Endometrial microvascular endothelial cells (primary cell): ENCODE results near the gene CCDC81. TPM values are rescaled to one million over a fixed set of nuclear protein-coding genes. Genes with fewer than 3 reads are reported as not detected.

Experiments used
- in situ Hi-C: cut with HindIII; loops from 2 replicates; pipeline ENCODE4 v1.10.0; 2017; ENCODE audit warnings: low sequenced_read_pairs, low pct_unique_long_range_greater_than_20kb; ENCODE audit errors: inconsistent ontology term
- total RNA-seq: library from RNA; depleted of rRNA; stranded (reverse); fragments of >200 nt; gene quantifications from one replicate; pipeline ENCODE4 v1.2.3, GENCODE V29; 2015; ENCODE audit errors: inconsistent ontology term

CCDC81 gene
- total RNA-seq, 1 donor from 2014 or later: 2.6 TPM

DNA sequence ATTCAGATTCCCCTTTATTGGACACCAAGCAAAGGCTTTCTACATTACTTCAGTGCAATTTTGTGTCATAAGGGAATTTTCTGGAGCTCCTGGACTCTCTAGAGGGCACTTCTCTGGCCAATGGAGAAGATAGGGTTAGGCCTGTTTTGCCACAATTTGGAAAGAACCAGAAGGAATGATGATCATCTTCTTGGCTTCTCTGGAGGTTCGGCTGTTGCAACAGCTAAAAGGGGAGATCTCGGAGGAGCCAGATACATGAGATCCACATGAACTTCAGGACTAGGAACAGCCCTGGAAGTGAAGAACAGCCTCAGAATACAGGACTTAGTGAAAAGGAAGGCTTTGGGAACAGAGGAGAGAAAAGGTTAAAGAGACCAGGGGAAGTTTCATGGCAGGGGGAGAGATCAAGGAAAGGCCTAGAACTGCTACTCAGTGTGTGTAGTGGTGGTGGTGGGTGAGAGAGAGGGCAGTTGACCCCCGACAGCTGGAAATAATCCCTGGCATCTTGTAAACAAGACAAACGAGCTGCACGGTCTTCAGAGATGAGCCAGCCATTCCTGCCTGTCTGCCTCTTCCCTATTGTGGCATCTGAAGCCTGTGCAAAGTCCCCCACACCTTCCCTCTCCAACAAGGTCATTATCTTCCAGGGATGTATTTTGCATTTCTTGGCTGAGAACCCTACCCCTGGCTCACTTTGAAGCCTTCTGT is 83.8 kb downstream of the CCDC81 start:
- in situ Hi-C loops: no loop called here

DNA sequence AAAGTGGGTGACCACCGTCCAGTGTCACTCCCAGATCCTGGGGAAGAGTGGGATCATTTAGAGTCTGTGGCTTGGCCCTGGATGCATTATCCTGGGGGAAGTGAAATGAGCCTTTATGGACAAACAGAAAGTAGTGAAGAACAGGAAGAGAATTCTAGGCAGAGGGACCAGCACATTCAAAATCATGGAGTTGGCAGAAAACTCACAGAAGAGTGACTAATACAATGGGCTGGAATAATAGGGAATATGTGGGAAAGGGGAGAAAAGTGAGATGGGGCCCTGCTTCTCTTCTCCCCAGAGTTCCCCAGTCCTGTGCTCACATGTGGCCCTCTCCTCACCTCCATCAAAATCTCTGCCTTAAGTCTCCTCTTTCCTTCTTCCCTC is 84.3 kb downstream of the CCDC81 start:
- in situ Hi-C loops: no loop called here

DNA sequence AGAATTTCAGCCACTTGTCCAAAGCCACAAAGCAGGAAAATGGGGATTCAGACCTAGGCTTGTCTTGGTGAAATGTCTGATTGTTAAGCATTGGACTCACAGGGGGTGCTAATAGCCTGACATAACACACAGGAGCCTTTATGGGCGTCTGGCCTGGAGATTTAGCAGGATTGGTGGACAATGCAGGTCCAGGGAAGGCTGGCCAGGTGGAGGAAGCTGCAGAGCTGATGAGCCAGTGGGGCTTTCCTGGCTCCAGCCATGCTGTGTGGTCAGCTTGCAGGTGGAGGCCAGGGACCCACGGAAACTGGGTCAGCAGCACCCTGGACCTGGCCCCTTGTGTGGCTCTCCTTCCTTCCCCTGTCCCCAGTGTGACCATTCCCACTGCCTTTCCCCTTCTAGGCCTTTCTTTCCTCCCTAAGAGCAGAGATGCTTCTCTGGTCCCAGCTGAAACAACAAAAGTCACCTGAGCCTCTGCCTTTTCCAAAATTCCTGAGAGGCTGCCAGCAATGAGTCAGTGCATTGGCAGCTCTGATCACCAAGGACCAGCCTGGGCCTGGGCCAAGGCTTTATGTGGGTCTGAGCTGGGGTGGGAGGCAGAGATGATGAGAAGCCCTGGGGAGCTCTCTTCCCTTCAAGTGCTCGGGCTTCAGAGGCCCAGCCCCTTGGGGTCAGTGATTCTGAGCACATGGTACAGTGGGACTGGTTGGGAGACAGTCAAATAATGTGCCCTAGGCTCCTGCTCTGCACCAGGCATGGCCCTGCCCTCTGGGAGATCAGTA is 85.2 kb downstream of the CCDC81 start:
- in situ Hi-C loops: no loop called here

DNA sequence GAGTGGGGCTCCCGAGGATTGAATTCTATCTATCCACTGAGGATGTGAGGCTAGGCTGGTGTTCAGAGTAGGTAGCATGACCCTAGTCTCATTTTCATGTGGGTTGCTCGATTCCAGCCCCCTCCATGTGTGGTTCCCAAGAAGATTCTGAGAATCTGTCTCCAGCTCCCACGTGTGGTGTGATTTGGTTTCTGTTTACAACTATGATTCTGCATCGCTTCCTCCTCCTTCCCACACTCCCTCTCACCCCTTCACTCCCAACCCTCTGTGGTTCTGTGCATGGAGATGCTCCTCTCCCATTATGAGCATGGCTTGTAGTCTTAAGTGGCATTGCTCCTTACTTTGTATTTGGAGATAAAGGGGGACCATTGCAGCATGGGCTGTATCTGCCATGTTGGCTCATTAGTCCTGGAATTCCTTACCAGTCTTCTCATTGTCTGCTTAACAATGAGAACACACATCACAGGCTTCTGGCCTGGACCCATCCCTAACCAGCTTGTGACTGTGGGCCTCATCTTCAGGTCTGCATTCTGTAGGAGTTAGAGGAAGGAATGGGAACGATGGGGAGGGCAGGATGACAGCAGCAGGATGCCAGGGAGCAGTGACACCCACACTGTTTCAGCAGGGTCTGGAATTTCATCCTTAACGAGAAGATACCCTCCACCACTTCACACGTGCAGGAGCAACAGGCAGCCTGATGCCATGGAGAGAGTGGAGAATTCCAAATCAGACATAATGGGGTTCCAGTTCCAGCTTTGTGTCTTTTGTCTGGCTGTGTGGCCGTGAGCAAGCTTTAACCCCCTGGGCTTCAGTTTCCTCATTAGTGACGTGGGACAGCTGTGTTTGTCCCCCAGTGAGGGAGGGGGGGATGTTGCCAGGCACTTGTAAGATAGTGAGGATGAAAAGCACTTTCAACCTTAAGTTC is 86.0 kb downstream of the CCDC81 start:
- in situ Hi-C loops: no loop called here

DNA sequence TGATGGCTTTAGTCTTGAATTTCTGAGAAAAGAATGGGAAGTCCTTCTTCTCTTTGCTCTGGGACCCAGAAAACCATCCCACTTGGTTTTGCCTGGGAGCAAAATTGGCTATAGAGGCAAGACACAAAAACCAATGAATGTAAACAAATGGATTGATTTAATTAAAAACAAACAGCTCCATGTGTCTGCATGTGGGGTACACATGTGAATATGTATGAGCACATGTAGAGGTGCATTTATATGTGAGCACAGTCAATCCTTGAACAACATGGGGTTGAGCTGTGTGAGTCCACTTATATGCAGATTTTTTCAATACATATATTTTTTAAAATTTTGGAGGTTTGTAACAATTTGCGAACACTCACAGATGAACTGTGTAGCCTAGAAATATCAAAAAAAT is 87.2 kb downstream of the CCDC81 start:
- in situ Hi-C loops: no loop called here

DNA sequence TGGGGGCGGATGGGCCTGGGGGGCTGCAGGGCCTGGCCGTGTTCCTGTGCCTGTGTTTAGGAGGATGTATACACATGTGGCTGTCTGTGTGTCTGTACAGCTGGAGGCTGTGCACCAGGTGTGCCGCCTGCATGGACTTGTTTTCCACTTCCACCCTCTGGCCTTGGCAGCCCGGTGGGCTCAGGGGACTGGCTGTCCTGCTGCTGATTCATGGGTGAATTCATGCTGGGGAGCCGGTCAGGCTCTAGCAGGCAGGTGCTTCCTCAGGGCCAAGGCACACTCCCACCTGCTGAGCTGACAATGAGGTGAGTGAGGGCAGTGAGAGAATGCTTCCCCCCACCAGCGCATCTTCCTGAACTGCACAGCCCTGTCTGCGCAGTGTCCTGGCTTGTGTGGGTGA is 88.4 kb downstream of the CCDC81 start:
- in situ Hi-C loops: no loop called here

DNA sequence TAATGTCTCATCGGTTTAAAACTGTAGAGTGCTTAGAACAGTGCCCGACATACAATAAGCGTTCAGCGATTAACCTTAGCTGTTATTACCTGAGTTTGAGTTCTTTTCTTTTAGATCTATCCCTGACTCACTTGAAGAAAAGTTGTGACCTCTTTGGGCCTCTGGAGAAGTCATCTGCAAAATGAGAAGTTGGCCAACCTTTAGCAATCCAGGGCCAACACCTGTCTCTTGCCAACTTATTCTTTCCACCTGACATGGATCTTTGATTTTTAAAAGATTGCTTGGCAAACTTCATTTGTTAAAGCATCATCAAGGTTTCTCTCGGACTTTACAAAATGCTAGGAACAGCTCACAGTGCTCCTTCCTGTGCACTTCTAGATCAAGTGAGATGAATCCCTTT is 89.3 kb downstream of the CCDC81 start:
- in situ Hi-C loops: no loop called here

DNA sequence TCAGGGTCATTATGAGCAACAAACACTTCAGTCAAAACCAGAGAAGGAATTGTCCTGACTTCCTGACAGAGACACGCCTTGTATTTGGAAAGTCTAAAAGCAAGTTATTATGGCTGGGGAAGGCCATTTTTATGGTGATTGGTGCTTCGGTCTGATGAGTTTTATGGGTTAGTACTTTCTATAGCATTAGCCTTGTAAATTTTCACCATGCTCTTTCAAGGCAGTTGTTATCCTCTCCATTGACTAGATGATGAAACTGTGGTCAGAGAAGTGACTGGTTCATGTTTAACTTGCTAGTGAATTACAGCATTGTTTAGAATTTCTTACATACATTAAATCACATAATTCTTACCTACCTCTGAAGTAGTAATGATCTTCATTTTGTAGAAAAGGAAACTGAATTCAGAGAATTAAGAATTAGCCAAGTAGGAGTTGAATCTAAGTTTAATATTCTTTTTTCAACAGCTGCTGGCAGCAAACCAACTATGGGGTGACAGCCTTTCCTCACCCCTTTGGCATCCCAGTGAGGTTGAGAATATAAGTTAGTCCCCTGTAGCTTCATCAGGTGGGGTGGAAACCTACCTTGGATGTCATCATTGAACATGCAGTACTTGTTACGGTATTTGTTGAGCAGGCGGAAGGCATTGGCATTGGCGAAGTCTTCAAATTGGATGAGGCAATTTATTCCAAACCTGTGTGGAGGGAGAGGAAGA is 90.0 kb downstream of the CCDC81 start:
- in situ Hi-C loops: no loop called here

DNA sequence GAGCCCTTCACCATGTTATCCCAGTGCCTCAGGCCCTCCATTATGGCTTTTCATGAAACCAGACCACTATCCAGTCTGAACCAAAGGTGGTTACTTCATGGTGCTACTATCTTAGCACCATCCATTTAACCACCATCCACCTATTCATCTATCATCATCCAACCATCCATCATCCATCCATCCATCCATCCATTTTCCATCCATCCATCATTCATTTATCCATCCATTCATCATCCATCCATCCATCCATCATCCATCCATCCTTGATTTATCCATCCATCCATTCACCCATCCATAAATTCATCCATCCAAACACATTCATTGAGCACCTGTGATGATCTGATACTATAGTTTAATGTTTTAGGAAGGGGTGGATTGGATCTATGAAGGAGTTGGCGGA is 93.5 kb downstream of the CCDC81 start:
- in situ Hi-C loops: no loop called here

DNA sequence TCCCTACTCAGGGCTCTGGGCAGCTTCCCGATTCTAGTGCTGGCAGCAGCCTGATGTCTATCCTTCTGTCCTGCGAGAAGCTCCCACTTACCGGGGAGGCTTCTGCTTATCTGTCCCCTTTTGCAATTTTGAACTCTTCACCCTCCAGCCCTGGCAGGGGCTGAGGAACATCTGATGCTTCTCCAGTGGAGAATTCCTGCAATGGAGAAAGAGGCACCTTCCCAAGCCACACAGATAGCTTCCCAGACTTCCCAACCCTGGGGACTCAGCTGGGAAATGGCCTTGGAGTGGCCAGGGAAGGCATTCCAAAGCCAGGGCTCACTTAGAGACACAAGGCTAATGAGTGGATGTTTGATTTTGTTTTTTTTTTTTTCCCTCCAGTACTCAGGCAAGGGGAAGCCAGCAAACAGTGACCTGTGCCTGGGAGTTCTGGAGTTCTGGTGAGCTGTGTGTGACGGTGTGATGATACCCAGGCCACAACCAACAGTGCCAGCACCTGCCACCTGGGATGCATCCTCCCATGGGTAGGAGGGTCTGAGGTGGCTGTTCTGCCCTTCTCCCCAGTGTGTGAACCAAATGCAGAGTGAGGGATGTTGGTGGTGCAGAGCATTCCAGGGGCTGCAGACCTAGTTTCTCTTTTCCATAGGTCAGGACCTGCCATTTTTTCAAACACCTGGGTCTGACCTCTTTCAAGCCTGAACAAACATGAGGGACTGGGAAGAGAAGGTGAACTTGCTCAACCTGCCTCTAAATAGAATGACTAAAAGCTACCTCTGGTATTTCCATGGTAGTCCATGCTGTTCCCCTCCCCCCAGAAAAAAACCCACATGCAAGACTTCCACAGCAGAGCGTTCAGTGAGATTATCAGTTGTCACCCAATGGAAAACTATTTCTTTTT is 95.1 kb downstream of the CCDC81 start:
- in situ Hi-C loops: no loop called here

Other genes with a start within 250 kb of the CCDC81 start
- 11.2 TPM for gene EED, start 130.1 kb upstream of the CCDC81 start, total RNA-seq
- 62.1 TPM for gene HIKESHI, start 72.6 kb upstream of the CCDC81 start, total RNA-seq